H1 (cell line): ENCODE measurements around the gene ISG20L2. TPM values are rescaled to one million over a fixed set of nuclear protein-coding genes. Genes with fewer than 3 reads are reported as not detected.

Experiments used
- BACH1 ChIP-seq: IDR thresholded peaks from 2 replicates; pipeline ENCODE4 v1.6.1; 2012; ENCODE audit warnings: low read length, improper control_type of control experiment
- BRCA1 ChIP-seq: IDR thresholded peaks from 2 replicates; pipeline ENCODE4 v1.6.1; 2012; ENCODE audit warnings: low read depth, low read length, improper control_type of control experiment
- CBX8 ChIP-seq: fragments of 300-800, 300-1000 bp; sonication (generic); IDR thresholded peaks from 2 replicates; pipeline ENCODE4 v1.7.1; 2016; ENCODE audit warnings: low read depth, low read length, borderline replicate concordance
- CHD1 ChIP-seq: IDR thresholded peaks from 2 replicates; pipeline ENCODE4 v1.6.1; 2012; ENCODE audit warnings: low read depth, low read length, improper control_type of control experiment
- CHD2 ChIP-seq: IDR thresholded peaks from 2 replicates; pipeline ENCODE4 v1.6.1; 2012; ENCODE audit warnings: low read length, improper control_type of control experiment
- EP300 ChIP-seq, 2 experiments: IDR thresholded peaks; 1 replicate in 1 of 2; 2 replicates in 1 of 2; pipeline ENCODE4 v1.6.1; 2011 to 2012; ENCODE audit warnings: low read depth in 2 of 2, low read length in 2 of 2, mild to moderate bottlenecking in 2 of 2, borderline replicate concordance in 1 of 2, inconsistent platforms in 1 of 2, moderate library complexity in 1 of 2
- HDAC2 ChIP-seq, 2 experiments: fragments of 300-600 bp in 1 of 2; sonication (generic) in 1 of 2; IDR thresholded peaks; 2 replicates each; pipeline ENCODE4 v1.6.1; 2011 to 2012; ENCODE audit warnings: low read depth in 2 of 2, low read length in 2 of 2, mild to moderate bottlenecking in 2 of 2, moderate library complexity in 2 of 2, borderline replicate concordance in 1 of 2, inconsistent platforms in 1 of 2
- HDAC6 ChIP-seq: IDR thresholded peaks from one replicate; pipeline ENCODE4 v1.7.1; 2012; ENCODE audit warnings: low read depth, mild to moderate bottlenecking, inconsistent platforms, low read length, moderate library complexity
- KDM1A ChIP-seq: fragments of 200-600, 300-600 bp; sonication (generic); IDR thresholded peaks from 2 replicates; pipeline ENCODE4 v1.7.1; 2016; ENCODE audit warnings: mild to moderate bottlenecking, low read length, borderline replicate concordance
- KDM4A ChIP-seq: IDR thresholded peaks from one replicate; pipeline ENCODE4 v1.7.1; 2012; ENCODE audit warnings: low read depth, mild to moderate bottlenecking, moderate library complexity, low read length, inconsistent platforms; ENCODE audit not compliant: severe bottlenecking
- SAP30 ChIP-seq: fragments of 300-600 bp; sonication (generic); IDR thresholded peaks from 2 replicates; pipeline ENCODE4 v1.7.1; 2012; ENCODE audit warnings: low read length, moderate library complexity, mild to moderate bottlenecking, inconsistent platforms; ENCODE audit not compliant: insufficient read depth, insufficient replicate concordance
- SIX5 ChIP-seq: IDR thresholded peaks from 2 replicates; pipeline ENCODE4 v1.6.1; 2011; ENCODE audit warnings: mild to moderate bottlenecking, low read depth, low read length
- TAF1 ChIP-seq: IDR thresholded peaks from 2 replicates; pipeline ENCODE4 v1.6.1; 2011; ENCODE audit warnings: mild to moderate bottlenecking, low read depth, low read length
- TAF7 ChIP-seq: optimal IDR thresholded peaks from 2 replicates; pipeline ENCODE3; 2011; ENCODE audit warnings: low read depth, mild to moderate bottlenecking, inconsistent platforms, low read length, moderate library complexity, borderline replicate concordance
- TBP ChIP-seq: IDR thresholded peaks from 2 replicates; pipeline ENCODE4 v1.6.1; 2011; ENCODE audit warnings: low read depth, low read length, improper control_type of control experiment
- TCF12 ChIP-seq: IDR thresholded peaks from 2 replicates; pipeline ENCODE4 v1.6.1; 2011; ENCODE audit warnings: low read depth, mild to moderate bottlenecking, low read length
- polyA plus RNA-seq, 7 experiments: library from polyadenylated mRNA; depleted of rRNA in 3 of 7; stranded (reverse) in 5 of 7; unstranded in 2 of 7; fragments of >200 nt in 5 of 7; fragments of 200-250 nt in 2 of 7; gene quantifications; 1 replicate in 5 of 7; 2 replicates in 1 of 7; 4 replicates in 1 of 7; pipeline versions ENCODE4 v1.2.1 to v1.2.3, GENCODE V29; 2011 to 2013; ENCODE audit warnings: missing spikeins in 2 of 7, mixed read lengths in 2 of 7
- total RNA-seq: library from RNA; stranded (reverse); fragmentation: NEBNext Ultra II Directional; extraction: Animal tissue kit (Norgen Biotek cat#: 25700); gene quantifications from 2 replicates; pipeline ENCODE4 v1.2.1, GENCODE V29; 2021
- TF ChIP-seq, protein P1 (sequence below): IDR thresholded peaks from 2 replicates; pipeline ENCODE4 v1.6.1; 2012; ENCODE audit warnings: inconsistent platforms

Gene ISG20L2
- total and polyA plus RNA-seq, 2 of the 8 experiments (the other 6 are each of a cell fraction or from before 2014, with no cell fraction given): 47.5 to 53.0 TPM

DNA sequence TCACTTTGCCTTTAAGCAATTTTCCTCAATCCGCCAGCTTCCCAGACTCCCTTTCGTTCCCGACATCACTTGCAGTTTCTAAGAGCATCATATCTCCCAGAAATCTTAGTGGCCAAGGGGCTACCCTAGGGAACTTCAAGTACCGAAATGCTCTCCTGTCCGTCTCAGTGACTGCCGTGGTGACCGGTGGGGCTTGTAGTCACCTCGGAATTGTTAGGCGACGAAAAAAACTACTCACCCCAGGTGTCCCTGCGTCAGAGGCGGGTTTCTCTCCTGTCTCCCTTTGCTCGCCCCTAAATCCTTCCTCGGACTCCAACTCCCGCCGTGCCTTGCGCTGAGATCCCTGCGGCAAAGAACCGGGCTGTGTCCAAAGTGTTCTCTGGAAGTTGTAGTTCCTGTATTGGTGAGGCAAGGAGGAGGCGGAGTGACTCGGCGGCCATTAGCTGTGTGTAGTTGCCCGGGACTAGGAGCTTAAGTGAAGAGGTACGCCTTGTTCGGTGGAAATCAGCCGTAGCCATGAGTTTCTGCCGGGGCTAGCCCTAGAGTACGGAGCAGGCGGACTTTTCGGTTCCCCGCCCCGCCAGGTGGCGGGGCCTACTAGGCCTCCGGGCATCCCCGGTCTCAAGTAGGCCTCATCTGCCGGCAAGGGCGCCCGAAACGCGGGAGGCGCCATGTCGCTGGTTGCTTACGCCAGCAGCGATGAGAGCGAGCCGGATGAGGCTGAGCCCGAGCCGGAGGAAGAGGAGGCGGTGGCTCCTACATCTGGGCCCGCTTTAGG is 38.7 kb upstream of the ISG20L2 start, which contains the start of gene PRCC (continued):
- TF ChIP-seq, protein P1, sequence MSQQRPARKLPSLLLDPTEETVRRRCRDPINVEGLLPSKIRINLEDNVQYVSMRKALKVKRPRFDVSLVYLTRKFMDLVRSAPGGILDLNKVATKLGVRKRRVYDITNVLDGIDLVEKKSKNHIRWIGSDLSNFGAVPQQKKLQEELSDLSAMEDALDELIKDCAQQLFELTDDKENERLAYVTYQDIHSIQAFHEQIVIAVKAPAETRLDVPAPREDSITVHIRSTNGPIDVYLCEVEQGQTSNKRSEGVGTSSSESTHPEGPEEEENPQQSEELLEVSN: no peak
- TF ChIP-seq CBX8 (no peak), CHD1 (peak; percentile 90), HDAC2 (IDR thresholded peaks at IDR 0.05; ENCODE audit: borderline replicate concordance in 1 of 2, low read depth in 2 of 2, low read length in 2 of 2) (peak; percentile 27 to 48; a peak in 1 of 4 replicates), CHD2 (peak; percentile 88), HDAC6 (no peak), KDM1A (no peak), TAF7 (peak; percentile 53), BACH1 (no peak), SAP30 (no peak), TAF1 (peak; percentile 78), EP300 (IDR thresholded peaks at IDR 0.05; ENCODE audit: borderline replicate concordance in 1 of 2, low read depth in 2 of 2, low read length in 2 of 2) (no peak), SIX5 (peak; percentile 99), TBP (peak; percentile 84), TCF12 (no peak), BRCA1 (no peak), KDM4A (peak; percentile 15)
